WI38 (cell line): ENCODE results near the gene DHX35.

ENCODE experiments used
- H3K4me3 ChIP-seq: 2 replicates; pipeline ENCODE4 v1.5.1; 2011; ENCODE audit warnings: low read depth, mild to moderate bottlenecking, control low read depth, low read length
- TF ChIP-seq, protein P1 (sequence below): IDR thresholded peaks from 2 replicates; pipeline ENCODE4 v1.5.1; 2012; ENCODE audit warnings: low read depth, mild to moderate bottlenecking, control low read depth, low read length

DHX35 gene

DNA sequence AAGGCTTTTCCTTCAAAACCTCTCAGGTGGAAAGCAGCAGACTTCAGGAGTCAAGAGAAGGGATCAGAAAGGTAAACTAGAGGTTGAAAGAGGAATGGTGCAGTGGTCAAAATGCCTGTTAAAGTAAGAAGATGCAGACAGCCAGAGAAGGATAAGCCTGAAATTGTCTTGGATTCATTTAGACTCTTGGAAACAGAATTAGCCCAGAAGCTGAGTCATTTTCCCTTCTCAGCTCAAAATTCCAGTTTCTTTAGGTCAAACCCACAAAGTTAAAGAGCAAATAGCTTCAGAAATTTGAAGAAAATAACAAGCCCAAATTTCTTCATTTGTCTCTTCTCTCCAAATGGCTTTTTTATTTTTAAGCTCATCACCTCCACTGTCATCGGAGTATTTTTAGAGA, 73.9 kb downstream of the DHX35 start:
- TF ChIP-seq, protein P1, sequence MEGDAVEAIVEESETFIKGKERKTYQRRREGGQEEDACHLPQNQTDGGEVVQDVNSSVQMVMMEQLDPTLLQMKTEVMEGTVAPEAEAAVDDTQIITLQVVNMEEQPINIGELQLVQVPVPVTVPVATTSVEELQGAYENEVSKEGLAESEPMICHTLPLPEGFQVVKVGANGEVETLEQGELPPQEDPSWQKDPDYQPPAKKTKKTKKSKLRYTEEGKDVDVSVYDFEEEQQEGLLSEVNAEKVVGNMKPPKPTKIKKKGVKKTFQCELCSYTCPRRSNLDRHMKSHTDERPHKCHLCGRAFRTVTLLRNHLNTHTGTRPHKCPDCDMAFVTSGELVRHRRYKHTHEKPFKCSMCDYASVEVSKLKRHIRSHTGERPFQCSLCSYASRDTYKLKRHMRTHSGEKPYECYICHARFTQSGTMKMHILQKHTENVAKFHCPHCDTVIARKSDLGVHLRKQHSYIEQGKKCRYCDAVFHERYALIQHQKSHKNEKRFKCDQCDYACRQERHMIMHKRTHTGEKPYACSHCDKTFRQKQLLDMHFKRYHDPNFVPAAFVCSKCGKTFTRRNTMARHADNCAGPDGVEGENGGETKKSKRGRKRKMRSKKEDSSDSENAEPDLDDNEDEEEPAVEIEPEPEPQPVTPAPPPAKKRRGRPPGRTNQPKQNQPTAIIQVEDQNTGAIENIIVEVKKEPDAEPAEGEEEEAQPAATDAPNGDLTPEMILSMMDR: no peak
- no peak overlapping the region for H3K4me3 ChIP-seq

DNA sequence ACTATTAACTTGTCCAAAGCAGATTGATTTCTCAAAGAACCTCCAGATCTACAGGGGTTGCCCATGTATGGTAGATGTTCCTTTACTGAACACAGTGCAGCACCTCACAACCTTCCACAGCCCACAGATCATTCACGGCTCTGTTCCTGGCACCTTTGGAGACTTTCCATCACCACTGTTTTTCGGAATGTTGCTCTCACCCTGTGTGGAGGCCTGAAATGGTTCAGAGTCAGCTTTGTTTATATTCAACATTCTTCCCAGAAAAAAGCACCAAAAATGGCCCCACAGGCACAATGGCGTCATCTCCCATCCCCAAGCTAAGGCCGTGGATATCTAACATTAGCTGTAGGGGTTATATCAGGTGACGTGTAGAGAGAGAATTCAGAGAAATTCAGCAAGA, 74.7 kb downstream of the DHX35 start:
- TF ChIP-seq, protein P1: no peak
- no peak overlapping the region for H3K4me3 ChIP-seq

DNA sequence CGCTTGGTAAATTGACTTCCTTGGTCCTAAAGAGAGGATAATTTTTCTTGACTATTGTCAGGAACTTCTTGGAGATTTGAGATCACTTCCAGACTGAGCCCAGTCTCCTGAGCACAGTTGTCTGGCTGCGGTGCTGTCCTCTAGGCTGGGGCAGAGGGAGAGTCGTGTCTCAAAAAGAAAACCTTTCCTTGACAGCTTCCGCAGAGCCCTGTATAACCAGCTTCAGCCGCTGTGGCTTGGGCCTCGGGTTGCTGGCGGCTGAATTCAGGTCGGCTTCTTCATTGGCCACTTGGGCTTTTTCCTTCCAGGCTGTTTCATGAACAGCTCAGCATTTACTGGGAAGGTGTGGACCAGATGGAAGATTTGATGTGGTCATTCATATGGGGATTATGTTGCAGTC, 75.9 kb downstream of the DHX35 start:
- H3K4me3 ChIP-seq: no peak overlapping the region
- TF ChIP-seq, protein P1: no peak

DNA sequence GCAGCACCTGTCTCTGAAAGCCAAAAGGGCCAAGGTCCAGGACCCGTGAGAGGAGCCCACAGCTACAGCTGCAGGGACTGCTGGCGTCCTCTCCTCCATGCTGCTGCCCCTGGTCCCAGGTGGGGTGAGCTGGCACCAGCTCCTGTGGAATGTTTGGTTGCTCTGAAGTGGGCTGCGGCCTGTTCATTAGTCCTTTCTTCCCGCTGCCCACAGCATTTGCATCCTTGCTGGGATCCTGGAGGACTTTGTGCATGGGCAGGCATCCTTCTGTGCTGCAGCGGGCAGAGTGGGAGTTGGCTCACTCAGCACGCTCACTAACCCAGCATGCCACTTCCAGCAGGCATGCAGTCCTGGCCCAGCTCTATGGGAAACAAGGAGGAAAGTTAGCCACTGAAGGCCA, 76.4 kb downstream of the DHX35 start:
- no peak overlapping the region for H3K4me3 ChIP-seq
- TF ChIP-seq, protein P1: no peak

DNA sequence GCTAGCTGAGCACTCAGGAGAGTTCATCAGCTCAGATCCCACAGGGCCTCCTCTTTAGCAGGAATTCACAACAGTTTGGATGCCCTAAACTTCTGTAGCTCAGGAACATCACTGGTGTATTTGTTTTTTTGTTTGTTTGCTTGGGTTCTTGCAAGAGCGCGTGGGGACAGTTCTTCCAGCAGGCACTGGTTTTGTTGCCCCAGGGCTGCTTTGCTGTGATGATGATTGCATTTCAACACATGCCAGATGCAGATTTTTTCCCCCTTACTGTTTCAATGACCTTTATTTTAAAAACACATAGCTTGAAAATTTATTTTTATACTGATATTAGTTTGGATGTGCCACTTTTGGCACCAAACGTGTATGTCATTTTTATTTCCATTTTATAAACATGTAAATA, 77.1 kb downstream of the DHX35 start:
- TF ChIP-seq, protein P1: no peak
- no peak overlapping the region for H3K4me3 ChIP-seq

DNA sequence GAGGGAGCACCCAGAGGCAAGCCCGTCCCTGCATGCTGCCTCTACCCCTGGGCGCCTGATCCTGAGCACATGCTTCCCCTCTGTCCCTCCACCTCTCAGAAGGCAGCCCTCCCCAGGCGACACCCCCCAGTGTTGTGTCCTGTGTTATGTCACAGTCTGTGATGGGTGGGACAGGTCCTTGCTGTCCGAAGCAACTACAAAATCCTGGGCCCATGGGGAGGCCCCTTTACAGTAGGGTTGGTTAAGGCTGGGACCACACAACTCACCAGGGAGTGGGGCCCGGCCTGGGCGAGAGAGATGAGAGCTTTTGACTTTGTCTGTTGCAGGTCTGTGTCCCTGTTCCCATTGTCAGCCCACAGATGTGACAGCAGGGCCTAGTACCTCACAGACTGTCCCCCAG, 78.0 kb downstream of the DHX35 start:
- no peak overlapping the region for H3K4me3 ChIP-seq
- TF ChIP-seq, protein P1: no peak

DNA sequence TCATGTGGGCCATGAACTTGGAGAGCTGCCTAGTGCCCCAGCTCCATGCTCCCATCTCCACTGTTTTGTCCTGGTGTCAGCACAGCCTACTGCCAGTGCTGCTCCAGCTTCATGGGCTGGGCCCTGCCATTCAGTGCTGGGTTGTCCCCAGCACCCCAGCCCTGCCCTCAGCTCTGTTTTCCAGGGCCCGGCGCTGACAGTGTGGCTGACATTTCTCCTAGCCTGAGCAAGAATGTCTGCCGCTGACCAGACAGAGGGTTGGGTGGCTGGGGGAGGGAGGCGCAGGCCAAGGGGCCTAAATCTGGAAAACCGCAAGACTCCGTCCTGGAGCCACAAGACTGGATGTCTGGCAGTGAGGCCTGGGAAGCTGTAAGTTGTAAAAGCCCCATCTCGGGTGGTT, 78.9 kb downstream of the DHX35 start:
- H3K4me3 ChIP-seq: no peak overlapping the region
- TF ChIP-seq, protein P1: no peak
